Subcutaneous abdominal adipose tissue (tissue), 5 donors: ENCODE data around the gene IFFO2.

Experiments used
- H3K27ac ChIP-seq: one replicate; pipeline ENCODE4 v1.7.0; 2013; ENCODE audit warnings: low read depth, mild to moderate bottlenecking, inconsistent platforms, low read length, moderate library complexity
- H3K27me3 ChIP-seq, 5 donors: one replicate each; pipeline ENCODE4 v1.7.0; 2013; ENCODE audit warnings: low read length in 5 of 5, inconsistent platforms in 1 of 5; ENCODE audit not compliant: control insufficient read depth in 5 of 5, insufficient read depth in 4 of 5
- H3K36me3 ChIP-seq, 5 donors: one replicate each; pipeline ENCODE4 v1.7.0; 2013; ENCODE audit warnings: low read length in 5 of 5; ENCODE audit not compliant: control insufficient read depth in 5 of 5, insufficient read depth in 5 of 5
- H3K4me1 ChIP-seq, 5 donors: one replicate each; pipeline ENCODE4 v1.7.0; 2013; ENCODE audit warnings: low read length in 5 of 5, mild to moderate bottlenecking in 3 of 5, moderate library complexity in 1 of 5; ENCODE audit not compliant: control insufficient read depth in 5 of 5, insufficient read depth in 5 of 5
- H3K4me3 ChIP-seq, 5 donors: one replicate each; pipeline ENCODE4 v1.7.0; 2013; ENCODE audit warnings: low read length in 5 of 5, low read depth in 1 of 5
- H3K9ac ChIP-seq, 5 donors: one replicate each; pipeline ENCODE4 v1.7.0; 2013; ENCODE audit warnings: low read length in 5 of 5, mild to moderate bottlenecking in 4 of 5, moderate library complexity in 3 of 5
- H3K9me3 ChIP-seq, 5 donors: one replicate each; pipeline ENCODE4 v1.7.0; 2013; ENCODE audit warnings: low read length in 5 of 5; ENCODE audit not compliant: control insufficient read depth in 5 of 5
- donor health status: healthy.
- donor health status: healthy.
- donor health status: healthy.
- donor health status: healthy.
- donor health status: healthy.

IFFO2 gene

GRCh38 chr1:18890706-18891425 lies 65.6 kb downstream of the IFFO2 start:
- H3K27me3 ChIP-seq = no peaks in the 10 kb centered on the region
- peak overlapping the region; percentile 54 for H3K27ac ChIP-seq
- peak overlapping the region in 2 of 5 donors; percentile 21 to 22 for H3K9ac ChIP-seq
- no peak overlapping the region for H3K4me3 ChIP-seq
- H3K9me3 ChIP-seq = no peaks in the 10 kb centered on the region
- H3K4me1 ChIP-seq = peaks cover 6 to 59% (median 57%) of the 10 kb centered on the region in 5 donors
- peaks cover 0 to 38% (median 22%) of the 10 kb centered on the region in 5 donors for H3K36me3 ChIP-seq

GRCh38 chr1:18886003-18886335 lies 70.5 kb downstream of the IFFO2 start:
- peaks cover 0 to 77% (median 60%) of the 10 kb centered on the region in 5 donors for H3K36me3 ChIP-seq
- no peaks in the 10 kb centered on the region for H3K9me3 ChIP-seq
- H3K4me3 ChIP-seq = no peak overlapping the region
- no peak overlapping the region for H3K27ac ChIP-seq
- H3K27me3 ChIP-seq = no peaks in the 10 kb centered on the region
- H3K9ac ChIP-seq = no peak overlapping the region
- peaks cover 3 to 35% (median 18%) of the 10 kb centered on the region in 5 donors for H3K4me1 ChIP-seq

DNA sequence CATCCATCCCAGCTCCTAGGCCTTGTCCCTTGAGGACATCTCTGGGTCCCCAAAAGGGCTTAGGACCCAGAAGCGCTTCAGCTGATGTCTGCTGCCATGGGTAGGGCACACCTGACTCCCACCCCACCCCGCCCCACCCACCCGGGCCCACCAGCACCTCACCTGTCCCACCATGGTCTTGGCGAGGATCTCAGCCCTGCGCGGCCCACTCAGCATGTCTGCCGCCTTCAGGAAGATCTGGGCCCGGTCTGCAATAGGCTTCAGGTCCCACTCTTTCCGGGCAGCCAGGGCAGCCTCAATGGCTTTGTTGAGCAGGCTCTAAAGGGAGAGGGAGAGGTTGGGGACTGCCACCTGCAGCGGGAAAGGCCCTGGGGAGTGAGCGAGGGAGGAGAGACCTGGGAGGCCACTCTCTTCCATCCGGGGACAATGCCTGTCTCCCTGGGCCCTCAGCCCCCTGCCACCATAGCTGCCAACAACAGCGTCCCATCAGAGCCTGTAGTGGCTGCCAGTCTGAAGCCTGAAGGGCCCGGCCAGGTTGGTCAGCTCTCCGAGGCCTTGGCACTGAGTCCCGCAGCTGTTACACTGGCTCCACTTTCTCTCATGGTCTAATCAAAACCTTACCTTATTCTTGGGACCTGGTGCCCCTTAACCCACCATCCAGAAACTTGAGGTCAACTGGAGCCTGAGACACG lies 71.0 kb downstream of the IFFO2 start:
- Histone ChIP-seq H3K9ac (no peak overlapping the region), H3K27me3 (no peaks in the 10 kb centered on the region), H3K4me1 (peaks cover under 1 to 30% (median 13%) of the 10 kb centered on the region in 5 donors), H3K36me3 (peaks cover 0 to 82% (median 65%) of the 10 kb centered on the region in 5 donors), H3K4me3 (no peak overlapping the region), H3K27ac (no peak overlapping the region), H3K9me3 (no peaks in the 10 kb centered on the region)

- H3K27me3 ChIP-seq = no peaks in the 10 kb centered on the region
- H3K36me3 ChIP-seq = peaks cover 0 to 87% (median 67%) of the 10 kb centered on the region in 5 donors
- H3K27ac ChIP-seq = no peak overlapping the region
- H3K9ac ChIP-seq = no peak overlapping the region
- H3K9me3 ChIP-seq = no peaks in the 10 kb centered on the region
- H3K4me3 ChIP-seq = no peak overlapping the region
- peaks cover 0 to 23% (median 6%) of the 10 kb centered on the region in 5 donors for H3K4me1 ChIP-seq
Measured at GRCh38 chr1:18884727-18885126, 71.7 kb downstream of the IFFO2 start.

GRCh38 chr1:18884419-18884717 lies 72.1 kb downstream of the IFFO2 start:
- H3K27ac ChIP-seq = no peak overlapping the region
- no peak overlapping the region for H3K4me3 ChIP-seq
- no peak overlapping the region for H3K9ac ChIP-seq
- peaks cover 0 to 87% (median 65%) of the 10 kb centered on the region in 5 donors for H3K36me3 ChIP-seq
- no peaks in the 10 kb centered on the region for H3K27me3 ChIP-seq
- no peaks in the 10 kb centered on the region for H3K9me3 ChIP-seq
- H3K4me1 ChIP-seq = peaks cover 0 to 21% (median 5%) of the 10 kb centered on the region in 5 donors

DNA sequence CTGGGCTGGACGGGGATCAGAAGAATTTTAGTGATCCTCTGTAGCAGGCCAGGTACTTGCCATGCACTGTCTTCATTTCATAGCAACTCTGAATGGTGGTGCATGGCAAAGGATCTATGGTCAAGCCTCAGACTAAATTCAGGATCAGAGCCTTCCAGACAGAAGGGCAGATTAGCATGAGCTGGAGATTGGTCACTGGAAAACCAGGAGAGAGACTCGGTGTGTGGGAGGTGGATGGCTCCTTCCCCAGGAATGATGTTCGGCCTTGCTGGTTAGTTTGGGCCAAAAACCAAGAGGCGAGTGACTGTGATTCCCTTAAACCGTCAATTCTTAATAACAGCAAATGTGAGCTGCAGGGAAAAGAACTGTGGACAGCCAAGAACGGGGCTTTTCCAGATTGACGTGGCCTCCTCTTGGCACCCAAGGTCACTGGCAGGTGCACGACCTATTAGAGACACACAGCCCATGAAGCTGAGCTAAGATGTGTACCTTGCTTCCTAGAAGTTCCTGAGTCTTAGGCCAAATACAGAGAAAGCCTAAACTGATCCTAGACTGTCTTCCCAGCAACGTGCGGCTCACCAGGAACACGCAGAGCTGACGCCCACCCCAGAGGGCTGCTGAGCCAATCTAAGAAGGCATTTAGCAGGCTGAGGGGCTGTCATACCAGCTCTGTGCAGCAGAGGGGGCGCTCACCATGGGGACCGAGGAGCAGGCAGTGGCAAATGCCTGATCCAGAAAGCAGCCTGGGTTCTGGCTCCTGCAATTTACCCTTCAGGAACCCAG lies 72.6 kb downstream of the IFFO2 start:
- H3K9me3 ChIP-seq = no peaks in the 10 kb centered on the region
- peaks cover 0 to 21% (median 5%) of the 10 kb centered on the region in 5 donors for H3K4me1 ChIP-seq
- peaks cover 0 to 87% (median 65%) of the 10 kb centered on the region in 5 donors for H3K36me3 ChIP-seq
- H3K27ac ChIP-seq = no peak overlapping the region
- no peak overlapping the region for H3K9ac ChIP-seq
- H3K27me3 ChIP-seq = no peaks in the 10 kb centered on the region
- no peak overlapping the region for H3K4me3 ChIP-seq

DNA sequence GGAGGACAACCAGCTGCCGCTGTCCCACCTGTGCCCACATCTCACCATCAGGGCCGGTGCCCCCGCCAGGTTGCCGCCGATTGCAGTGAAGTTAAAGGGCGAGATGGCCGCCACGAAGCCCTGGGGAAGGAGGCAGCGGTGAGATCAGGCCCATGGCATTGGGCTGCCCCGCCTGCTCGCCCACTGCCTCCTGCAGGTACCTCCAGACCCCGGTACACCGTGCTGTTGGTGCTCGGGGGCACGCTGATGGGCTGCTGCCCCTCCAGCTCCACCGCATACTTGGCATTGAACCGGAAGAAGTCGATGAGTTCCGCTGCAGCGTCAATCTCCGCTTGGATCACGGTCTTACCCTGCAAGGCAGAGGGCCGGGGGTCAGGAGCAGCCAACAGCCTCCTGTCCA lies 73.4 kb downstream of the IFFO2 start:
- peaks cover 0 to 87% (median 64%) of the 10 kb centered on the region in 5 donors for H3K36me3 ChIP-seq
- no peak overlapping the region for H3K4me3 ChIP-seq
- no peak overlapping the region for H3K27ac ChIP-seq
- H3K9ac ChIP-seq = no peak overlapping the region
- peaks cover 0 to 21% (median 5%) of the 10 kb centered on the region in 5 donors for H3K4me1 ChIP-seq
- H3K9me3 ChIP-seq = no peaks in the 10 kb centered on the region
- H3K27me3 ChIP-seq = no peaks in the 10 kb centered on the region

GRCh38 chr1:18882486-18882885 lies 74.0 kb downstream of the IFFO2 start:
- no peak overlapping the region for H3K9ac ChIP-seq

GRCh38 chr1:18881642-18882431 lies 74.6 kb downstream of the IFFO2 start:
- no peaks in the 10 kb centered on the region for H3K9me3 ChIP-seq
- peaks cover 0 to 21% (median 5%) of the 10 kb centered on the region in 5 donors for H3K4me1 ChIP-seq
- H3K4me3 ChIP-seq = no peak overlapping the region
- H3K27ac ChIP-seq = no peak overlapping the region
- peaks cover 0 to 87% (median 64%) of the 10 kb centered on the region in 5 donors for H3K36me3 ChIP-seq
- no peaks in the 10 kb centered on the region for H3K27me3 ChIP-seq
- H3K9ac ChIP-seq = no peak overlapping the region

More at GRCh38 chr1:18882486-18882885, 74.0 kb downstream of the IFFO2 start:
- H3K4me1 ChIP-seq = peaks cover 0 to 21% (median 5%) of the 10 kb centered on the region in 5 donors
- H3K27me3 ChIP-seq = no peaks in the 10 kb centered on the region
- no peak overlapping the region for H3K27ac ChIP-seq
- H3K4me3 ChIP-seq = no peak overlapping the region
- no peaks in the 10 kb centered on the region for H3K9me3 ChIP-seq
- peaks cover 0 to 87% (median 64%) of the 10 kb centered on the region in 5 donors for H3K36me3 ChIP-seq
